NCI-H1694 treated with DMSO at 0.1 percent for 48 hours (cell line): ENCODE measurements around the gene SAMD1.
"Not testable (repeated sequence)": the region's sequence is repeated elsewhere in the genome, so short reads cannot be mapped to it uniquely, and the experiment has no call there.

Source experiments
- DNase-seq: peaks from one replicate; lab custom pipeline; 2025; lab: John Stamatoyannopoulos, UW

The SAMD1 gene

GRCh38 chr19:14061081-14061749 is 29.3 kb downstream of the SAMD1 start:
- DNase-seq = no peak

GRCh38 chr19:14059652-14060155 is 30.8 kb downstream of the SAMD1 start:
- DNase-seq = no peak

- DNase-seq = no peak
Observed at GRCh38 chr19:14059093-14059480, 31.5 kb downstream of the SAMD1 start.

- DNase-seq = no peak
Observed at GRCh38 chr19:14058182-14059092, 32.1 kb downstream of the SAMD1 start.

- DNase-seq = no peak
Observed at GRCh38 chr19:14056741-14057356, 33.7 kb downstream of the SAMD1 start.

GRCh38 chr19:14056069-14056666 is 34.4 kb downstream of the SAMD1 start:
- no peak for DNase-seq

- DNase-seq = no peak
Observed at GRCh38 chr19:14055396-14055795, 35.2 kb downstream of the SAMD1 start.

- DNase-seq = no peak
Observed at GRCh38 chr19:14054721-14055120, 35.8 kb downstream of the SAMD1 start.

- DNase-seq = no peak
Observed at GRCh38 chr19:14054099-14054498, 36.5 kb downstream of the SAMD1 start.

GRCh38 chr19:14053500-14053899 is 37.1 kb downstream of the SAMD1 start:
- no peak for DNase-seq

GRCh38 chr19:14053032-14053431 is 37.5 kb downstream of the SAMD1 start:
- DNase-seq = no peak

GRCh38 chr19:14052470-14052869 is 38.1 kb downstream of the SAMD1 start:
- DNase-seq = no peak

GRCh38 chr19:14051980-14052379 is 38.6 kb downstream of the SAMD1 start:
- DNase-seq = no peak

GRCh38 chr19:14050961-14051360 is 39.6 kb downstream of the SAMD1 start:
- not testable (repeated sequence) for DNase-seq

- no peak for DNase-seq
Observed at GRCh38 chr19:14050512-14050911, 40.0 kb downstream of the SAMD1 start.

GRCh38 chr19:14048443-14049153 is 42.0 kb downstream of the SAMD1 start:
- no peak for DNase-seq

- DNase-seq = not testable (repeated sequence)
Observed at GRCh38 chr19:14047866-14048265, 42.7 kb downstream of the SAMD1 start.

GRCh38 chr19:14042659-14043608 is 47.6 kb downstream of the SAMD1 start:
- DNase-seq = peak; percentile 41

- DNase-seq = no peak
Observed at GRCh38 chr19:14039181-14039580, 51.4 kb downstream of the SAMD1 start.
